GM21447 (cell line): ENCODE data around the gene ZCCHC24.

ENCODE experiments used
- ATAC-seq: cut with Tn5 transposase; IDR thresholded peaks from one replicate; pipeline ENCODE4 v1.9.1; 2021; ENCODE audit not compliant: unreplicated experiment

Gene ZCCHC24

DNA sequence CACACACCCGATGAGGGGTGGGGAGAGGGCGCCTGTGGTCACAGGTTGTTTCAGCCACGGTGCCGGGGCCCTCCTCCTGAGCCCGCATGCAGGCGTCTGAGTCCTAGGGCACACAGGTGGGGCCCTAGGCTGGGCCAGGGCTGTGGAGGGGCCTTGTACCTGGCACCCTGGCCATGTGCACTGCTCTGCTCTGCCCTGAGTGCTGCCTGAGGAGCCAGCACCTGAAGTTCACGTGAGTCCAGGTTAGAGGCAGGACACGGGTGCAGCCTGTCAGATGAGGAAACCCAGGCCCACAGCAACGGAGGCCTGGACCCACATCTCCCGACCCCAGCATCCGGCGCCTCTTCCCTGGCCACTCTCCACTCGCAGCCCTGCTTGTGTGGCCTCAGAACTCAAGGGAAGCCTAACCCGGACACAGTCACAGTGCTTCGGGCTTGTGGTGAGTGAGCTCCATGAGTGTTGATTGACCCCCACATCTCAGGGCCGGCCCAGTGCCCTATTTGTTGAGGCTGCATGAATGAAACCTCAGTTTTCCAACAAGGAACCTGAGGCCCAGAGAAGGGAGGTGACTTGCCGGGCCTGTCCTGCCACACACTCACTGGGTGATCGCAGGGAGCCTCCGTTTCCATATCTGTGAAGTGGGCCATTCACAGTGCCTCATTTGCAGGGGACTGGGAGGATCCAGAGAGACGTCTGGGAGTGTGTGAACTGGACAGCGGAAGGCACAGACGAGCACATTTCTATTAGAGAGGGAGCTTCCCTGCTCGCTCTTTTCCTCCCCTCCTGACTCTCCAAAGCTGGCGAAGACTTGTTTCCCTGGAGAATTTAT is 58.6 kb downstream of the ZCCHC24 start:
- ATAC-seq = no peak

DNA sequence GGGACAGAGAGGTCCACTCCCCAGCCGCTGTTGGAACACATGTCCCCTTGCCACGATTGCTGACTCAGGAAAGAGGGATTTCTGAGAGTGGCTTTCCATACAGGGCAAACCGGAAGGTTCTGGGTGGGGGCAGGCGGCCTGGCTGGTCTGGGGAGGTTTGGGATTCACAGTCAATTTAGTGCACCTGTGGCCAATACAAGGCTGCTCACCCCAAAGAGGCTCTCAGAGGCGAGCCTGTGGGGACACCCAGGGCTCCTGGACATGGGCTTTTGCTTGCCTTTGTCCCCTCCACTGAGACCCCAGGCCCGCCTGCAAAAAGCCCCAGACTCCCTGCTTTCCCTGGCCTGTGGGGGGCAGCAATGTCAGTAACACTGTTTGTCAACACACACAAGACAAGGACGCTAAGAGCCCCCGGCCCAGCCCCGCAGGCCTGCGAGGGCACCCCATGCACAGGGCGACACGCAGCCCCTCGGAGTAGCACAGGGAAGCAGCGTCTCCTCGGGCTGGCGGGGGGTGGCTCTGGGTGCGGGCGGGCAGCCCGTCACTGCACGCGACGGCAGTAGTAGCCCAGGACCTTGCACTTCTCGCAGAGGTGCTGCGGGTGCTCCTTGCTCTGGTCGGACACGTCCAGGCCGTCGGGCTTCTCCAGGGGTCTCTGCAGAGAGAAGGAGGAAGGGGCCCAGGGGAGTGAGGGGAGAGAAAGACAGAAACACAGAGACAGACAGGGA is 59.5 kb downstream of the ZCCHC24 start:
- ATAC-seq = no peak

DNA sequence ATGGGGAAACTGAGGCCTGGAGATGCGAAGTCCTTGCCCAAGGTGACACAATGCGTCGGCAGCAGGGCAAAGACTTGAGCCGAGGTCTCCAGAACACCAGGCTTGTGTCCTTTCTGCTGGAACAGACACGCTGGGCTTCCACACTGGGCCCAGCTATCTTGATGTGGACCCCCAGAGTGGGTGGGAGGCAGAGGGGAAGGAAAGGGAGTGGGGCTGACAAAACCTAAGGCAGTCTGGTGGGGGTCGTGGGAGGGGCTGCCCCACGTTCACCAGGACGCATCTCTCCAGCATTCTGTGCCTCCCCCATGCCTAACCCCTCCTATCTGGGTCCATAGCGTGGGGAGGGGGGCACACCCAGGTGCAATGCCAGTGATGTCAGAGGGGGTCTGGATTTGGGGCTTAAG is 60.0 kb downstream of the ZCCHC24 start:
- ATAC-seq = no peak

DNA sequence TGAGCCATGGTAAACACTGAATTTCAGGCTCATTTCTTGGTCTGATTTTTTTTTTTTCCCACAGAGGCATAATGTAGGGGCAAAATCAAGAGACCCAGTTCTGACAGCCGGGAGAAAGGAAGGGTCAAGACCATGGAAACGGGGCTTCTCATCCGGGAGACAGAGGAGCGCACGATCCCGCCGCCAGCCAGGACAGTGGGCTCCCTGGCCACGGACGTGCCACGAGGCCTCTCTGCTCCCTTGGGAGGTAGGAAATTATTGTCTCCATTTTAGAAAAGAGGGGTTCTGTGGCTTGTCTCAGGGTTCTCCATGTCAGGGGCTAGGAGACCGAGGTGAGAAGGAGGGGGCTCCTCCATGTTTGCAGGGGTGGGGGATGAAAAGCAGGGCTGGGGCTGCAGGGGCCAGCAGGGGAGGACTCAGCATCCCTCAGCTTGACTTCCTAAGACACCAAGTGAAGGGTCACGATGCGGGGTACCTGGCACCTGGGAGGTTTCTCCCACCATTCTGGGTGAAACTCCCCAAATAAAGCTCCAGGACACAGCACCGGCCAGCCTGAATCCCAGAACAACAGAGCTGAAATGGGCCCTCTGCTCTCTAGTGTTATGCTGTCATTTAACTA is 60.5 kb downstream of the ZCCHC24 start:
- ATAC-seq = no peak

DNA sequence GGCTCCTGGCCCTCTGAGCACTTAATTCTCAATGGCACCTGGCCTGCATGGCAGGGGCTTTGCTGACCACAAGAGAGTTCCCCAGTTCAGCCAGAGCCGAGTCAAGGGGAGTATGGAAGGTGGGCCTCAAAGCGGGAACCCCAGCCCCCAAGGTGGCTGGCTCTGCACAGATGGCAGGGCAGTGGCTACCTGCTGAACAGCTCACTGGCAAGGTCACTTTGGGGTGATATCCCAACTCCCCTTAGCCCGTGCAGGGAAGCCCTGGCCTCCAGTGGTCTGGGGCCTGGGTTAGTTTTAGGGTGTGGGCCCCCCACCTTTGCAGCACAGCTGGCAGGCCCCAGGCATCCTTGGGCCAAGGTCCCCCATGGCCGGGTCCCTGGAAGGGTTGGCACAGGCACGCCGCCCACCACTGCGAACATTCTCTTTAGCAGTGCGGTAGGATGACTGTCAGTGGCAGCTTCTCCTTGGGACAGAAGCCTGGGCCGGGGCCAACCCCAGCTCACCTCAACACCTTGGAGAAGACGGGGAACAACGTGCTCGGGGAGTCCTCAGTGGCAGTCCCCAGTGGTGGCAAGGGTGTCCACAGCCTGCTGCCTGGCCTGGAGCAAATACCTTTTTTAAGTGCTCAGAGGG is 61.3 kb downstream of the ZCCHC24 start:
- no peak for ATAC-seq

DNA sequence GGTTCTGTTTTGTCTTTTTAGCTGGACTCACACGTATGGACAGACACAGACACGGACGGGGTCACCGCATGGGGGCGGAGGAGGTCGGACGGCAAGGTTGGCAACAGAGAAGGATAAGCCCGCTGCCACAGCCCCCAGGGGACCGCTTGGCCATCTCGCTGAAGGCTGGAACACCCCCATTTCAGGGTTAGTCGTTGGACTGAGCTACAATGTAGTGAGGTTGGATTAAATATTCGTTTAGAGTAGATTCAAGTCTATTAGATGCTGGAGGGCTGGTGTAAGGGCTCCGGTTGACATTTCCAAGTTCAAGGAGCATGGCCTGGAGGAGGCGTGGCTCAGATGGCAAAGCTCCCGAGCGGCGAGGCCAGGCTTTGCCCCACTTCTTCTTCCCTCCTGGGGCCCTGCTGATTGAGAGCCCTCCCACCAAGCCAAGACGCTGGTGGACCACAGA is 62.9 kb downstream of the ZCCHC24 start:
- ATAC-seq = no peak

DNA sequence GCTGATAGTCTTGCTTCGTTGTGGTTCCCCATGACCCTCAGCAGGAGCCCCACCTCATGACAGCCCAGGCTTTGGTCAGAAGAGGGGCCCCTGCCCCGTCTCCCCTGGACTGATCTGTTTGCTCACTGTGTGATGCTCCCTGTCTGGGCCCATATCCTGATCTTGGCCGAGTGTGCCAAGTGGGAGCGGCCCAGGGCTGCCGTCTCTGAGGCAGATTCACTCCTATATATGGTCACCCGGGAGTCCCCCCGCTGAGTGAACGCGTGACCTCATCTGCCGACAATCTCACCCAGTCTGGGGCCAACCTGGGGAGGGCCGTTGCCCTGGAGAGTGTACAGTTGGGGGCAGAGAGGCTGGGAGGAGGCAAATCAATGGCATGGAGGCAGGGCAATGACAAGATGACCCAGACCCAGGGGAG is 63.6 kb downstream of the ZCCHC24 start:
- no peak for ATAC-seq

DNA sequence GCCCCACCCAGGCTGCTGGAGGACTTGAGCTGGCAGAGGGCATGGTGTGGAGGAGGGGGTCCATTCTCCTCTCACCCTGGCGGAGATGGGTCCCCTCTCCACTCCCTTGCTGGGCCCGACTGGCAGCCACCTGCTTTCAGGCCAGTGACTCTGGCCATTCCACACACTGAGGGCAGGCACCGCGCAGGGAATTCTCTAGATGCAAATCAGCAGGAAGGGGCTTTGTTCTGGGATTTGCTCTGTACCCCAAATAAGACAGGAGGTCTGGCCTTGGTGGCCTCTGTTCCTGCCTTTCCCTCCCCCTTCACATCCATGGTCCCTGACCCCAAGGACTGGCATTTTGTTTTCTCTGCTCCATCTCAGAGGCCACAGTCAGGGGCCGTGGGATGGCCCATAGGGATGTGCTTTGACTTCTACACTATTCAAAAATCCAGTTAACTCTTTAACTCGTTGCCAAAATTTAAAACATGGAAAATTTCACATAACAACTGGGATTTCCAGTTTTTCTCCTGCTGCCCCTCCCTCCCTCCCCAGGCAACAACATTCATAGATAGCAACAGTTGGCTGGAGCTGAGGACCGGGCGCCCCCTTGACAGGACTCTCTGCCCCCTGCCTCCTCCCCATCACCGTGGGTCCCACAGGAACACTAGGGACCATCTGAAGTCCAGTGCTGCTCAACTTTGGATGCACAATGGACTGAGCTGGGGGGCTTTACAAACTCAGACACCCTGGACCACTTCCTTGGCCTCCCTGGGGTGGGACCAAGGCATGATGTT is 64.3 kb downstream of the ZCCHC24 start:
- no peak for ATAC-seq

DNA sequence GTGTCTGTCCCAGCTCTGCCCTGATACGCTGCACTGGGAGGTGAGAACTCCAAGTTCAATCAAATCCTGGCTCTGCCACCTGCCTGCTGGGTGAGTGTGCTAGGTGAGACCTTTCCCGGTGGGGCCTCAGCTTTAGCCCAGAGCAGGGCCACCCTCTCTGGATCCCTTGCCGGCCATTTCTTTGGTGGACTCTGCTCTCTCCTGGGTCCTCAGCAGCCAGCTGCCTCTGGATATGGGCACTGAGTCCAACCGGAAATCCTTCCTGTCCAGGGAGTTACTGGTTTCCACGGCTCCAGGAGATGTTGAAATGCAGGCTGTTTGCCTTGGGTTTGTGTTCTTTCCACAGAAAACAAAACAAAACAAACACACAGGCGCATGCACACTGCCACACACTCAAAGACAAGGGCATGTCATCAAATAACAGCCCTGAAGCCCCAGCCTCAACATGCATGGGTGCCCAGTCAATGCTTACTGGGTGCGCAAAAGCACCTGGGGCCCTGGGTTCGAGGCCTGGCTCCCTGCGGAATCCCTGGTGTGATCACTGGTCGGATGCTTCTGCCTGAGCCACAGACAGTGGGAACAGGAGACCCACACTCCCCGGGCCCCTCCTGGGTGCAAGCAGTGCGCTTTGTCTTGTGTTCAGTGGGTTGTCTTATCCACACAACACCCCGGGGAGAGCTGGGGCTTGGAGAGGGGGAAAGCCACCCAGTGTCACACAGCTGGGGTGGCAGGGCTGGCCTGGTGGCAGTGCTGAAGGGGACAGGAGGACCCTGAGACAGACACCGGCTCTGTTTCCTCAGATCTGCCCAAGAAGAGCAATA is 65.1 kb downstream of the ZCCHC24 start:
- no peak for ATAC-seq

DNA sequence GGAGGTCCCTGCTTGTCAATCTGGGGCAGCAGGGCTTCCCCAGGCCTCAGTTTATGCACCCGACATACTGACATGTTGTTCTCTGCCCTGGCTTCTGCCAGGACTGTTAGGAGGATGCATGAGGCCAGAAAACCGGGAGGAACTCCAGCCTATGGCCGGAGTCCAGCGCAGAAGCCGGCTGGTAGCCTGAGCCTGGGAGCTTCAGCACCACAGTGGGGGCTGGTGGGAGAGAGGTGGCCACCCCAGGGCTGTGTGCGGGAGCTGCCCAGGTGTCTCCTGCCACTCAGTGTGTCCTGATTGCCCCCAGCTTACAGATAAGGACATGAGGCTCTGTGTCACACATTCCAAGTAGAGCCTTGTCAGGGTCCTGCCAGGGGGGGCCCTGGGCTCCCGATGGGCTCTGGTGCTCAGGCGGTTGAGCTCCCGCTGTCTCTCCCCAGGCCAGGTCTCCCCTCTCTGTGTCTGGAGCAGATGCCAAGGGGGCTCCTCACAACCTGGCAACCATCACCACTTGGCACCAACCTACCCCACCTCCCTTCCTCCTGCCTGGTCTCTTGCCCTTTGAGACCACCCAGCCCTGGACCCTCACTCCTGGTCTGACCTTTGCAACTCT is 65.8 kb downstream of the ZCCHC24 start:
- no peak for ATAC-seq

DNA sequence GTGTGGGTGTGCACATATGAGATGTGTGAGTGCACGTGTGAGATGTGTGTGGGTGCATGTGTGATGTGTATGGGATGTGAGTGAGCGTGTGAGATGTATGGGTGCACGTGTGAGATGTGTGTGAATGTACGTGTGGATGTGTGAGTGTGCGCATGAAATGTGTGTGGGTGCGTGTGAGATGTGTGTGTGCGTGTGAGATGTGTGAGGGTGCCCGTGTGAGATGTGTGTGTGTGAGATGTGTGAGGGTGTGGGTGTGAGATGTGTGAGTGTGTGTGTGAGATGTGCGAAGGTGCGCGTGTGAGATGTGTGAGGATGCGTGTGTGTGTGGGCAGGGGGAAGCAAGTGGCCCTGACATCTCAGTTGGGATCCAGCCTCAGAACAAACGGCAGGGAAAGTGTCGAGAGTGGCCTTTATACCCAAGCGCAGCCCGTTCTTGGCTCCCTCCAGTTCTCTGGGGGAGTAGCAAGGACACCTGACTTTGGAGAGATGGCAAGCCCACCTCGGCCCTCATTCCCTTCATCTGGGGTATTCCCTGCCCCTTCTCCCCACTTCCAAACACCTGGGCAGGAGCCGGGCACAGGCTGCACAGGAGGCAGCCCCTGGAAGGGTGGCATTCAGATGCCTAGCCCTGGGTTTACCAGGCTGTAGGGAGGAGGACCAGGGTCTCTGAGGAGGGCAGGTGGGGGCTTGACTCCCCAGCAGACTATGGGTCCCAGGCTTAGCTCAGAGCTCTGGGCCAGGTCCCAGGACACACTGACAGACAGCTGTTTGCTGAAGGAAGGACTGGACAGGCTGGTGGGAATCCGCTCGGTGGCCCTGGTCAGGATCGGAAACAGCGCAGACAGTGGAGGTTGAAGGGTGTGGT is 66.5 kb downstream of the ZCCHC24 start:
- ATAC-seq = no peak

DNA sequence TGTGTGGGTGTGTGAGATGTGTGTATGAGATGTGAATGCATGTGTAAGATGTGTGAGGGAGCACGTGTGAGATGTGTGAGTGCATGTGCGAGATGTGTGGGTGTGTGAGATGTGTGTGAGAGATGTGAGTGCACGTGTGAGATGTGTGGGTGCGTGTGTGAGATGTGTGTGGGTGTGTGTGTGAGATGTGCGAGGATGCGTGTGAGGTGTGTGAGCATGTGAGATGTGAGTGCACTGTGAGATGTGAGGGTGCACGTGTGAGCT is 67.1 kb downstream of the ZCCHC24 start:
- ATAC-seq = no peak

DNA sequence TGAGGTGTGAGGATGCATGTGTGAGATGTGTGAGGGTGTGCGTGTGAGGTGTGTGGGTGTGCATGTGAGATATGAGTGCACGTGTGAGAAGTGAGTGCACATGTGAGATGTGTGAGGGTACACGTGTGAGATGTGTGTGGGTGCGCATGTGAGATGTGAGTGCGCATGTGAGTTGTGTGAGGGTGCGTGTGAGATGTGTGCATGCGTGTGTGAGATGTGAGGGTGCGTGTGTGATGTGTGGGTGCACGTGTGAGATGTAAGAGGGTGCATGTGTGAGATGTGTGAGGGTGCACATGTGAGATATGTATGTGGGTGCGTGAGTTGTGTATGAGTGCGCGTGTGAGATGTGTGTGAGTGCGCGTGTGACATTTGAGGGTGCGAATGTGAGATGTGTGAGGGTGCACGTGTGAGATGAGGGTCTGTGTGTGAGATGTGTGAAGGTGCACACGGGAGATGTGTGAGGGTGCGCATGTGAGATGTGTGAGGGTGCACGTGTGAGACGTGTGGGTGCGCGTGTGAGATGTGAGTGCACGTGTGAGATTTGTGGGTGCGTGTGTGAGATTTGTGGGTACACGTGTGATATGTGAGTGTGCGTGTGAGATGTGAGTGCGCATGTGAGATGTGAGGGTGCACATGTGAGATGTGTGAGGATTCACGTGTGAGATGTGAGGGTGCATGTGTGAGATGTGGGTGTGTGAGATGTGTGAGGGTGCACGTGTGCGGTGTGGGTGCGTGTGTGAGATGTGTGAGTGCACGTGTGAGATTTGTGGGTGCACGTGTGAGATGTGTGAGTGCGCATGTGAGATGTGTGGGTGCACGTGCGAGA is 67.7 kb downstream of the ZCCHC24 start:
- ATAC-seq = no peak

DNA sequence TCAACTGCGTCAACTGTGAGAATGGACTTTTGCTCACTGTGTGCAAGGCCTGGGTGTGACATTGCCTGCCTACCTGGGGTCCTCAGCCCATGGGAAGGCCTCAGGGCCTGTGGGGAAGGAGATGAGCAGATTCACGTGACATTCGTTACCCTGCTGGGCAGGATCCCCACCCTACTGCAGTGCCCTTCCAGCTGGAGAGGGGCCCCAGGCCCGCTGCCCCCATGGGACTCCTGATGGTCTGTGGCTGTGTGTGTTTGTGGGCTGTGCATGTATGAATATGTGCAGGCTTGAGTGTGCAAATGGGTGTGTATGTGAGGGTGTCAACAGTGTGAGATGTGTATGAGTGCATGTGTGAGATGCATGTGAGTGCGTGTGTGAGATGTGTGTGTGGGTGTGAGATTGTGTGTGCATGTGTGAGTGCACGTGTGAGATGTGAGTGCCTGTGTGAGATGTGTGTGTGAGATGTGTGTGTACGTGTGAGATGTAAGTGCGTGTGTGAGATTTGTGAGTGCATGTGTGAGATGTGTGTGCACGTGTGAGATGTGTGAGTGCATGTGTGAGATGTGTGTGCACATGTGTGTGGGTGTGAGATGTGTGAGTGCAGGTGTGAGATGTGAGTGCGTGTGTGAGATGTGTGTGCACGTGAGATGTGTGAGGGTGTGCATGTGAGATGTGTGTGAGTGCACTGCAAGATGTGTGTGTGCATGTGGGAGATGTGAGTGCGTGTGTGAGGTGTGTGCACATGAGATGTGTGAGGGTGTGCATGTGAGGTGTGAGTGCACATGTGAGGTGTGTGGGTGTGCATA is 68.5 kb downstream of the ZCCHC24 start:
- ATAC-seq = no peak

DNA sequence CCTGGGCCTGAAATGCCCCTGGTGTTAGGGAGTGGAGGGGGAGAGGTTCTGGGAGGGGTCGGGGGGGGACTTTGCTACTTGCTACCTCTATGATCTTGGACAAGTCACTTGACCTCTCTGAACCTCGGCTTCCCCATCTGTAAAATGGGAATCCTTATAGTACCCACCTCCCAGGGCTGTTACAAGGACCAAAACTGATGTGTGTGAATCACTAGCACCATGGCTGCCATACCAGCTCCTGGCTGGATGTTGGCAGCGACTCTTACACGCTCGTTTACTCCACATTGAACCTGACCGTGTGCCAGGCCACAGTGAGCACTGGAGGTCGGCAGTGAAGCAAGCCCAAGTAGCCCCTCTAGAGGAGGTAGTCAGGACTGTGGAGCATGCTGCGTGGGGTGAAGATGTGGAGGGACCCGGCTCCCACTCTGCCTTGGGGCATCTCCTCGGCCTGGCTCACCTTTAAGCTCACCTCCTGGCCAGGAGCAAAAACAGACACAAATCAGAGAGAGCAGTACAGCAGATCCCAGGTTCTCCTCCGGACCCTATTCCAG is 69.3 kb downstream of the ZCCHC24 start:
- no peak for ATAC-seq

DNA sequence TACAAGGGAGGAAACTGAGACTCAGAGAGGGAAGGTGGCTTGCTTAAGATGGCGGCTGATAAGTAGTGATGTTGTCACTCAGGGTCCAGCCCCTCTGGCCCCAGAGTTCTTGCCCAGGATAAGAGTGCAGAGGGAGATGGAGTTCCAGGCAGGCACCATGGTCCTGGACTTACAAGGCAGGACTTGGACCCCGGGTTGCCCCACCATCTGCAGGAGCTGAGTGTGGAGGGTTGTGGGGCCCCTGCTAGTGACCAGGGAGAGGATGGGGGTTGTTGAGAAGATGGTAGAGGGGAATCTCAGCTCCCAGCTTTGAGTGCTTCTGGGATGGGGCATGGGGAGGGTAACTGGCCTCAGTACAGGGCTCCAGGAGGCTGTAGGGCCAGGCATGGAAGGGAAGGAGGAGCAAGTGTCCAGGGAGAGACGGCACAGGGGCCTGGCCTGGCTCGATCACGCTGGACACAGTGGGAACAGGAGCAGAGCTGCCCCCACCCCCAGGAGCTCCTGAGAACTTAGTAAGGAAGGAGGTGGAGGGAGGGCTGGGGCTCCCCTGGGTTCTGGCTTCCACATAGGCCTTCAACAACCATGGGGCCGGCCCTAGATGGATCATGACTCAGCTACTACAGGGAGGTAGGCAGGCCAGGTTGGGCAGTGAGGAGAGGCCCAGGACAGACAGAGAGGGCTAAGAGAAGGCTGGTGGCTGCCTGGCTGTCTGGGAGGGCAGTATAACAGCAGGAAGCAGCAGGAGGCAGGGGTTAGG is 69.9 kb downstream of the ZCCHC24 start:
- ATAC-seq = no peak
